IPS-18a (cell line): ENCODE measurements around the gene QSOX2.

Experiments used
- H3K27ac ChIP-seq: one replicate; pipeline ENCODE4 v1.5.1; 2013; ENCODE audit warnings: low read length
- H3K27me3 ChIP-seq: one replicate; pipeline ENCODE4 v1.6.1; 2013; ENCODE audit warnings: mild to moderate bottlenecking, low read length; ENCODE audit not compliant: control insufficient read depth, insufficient read depth
- H3K36me3 ChIP-seq: one replicate; pipeline ENCODE4 v1.6.1; 2013; ENCODE audit warnings: low read depth, low read length; ENCODE audit not compliant: control insufficient read depth
- H3K4me1 ChIP-seq: one replicate; pipeline ENCODE4 v1.6.1; 2013; ENCODE audit warnings: low read depth, low read length; ENCODE audit not compliant: control insufficient read depth
- H3K4me3 ChIP-seq: one replicate; pipeline ENCODE4 v1.5.1; 2013; ENCODE audit warnings: low read length
- H3K9ac ChIP-seq: one replicate; pipeline ENCODE4 v1.6.1; 2013; ENCODE audit warnings: mild to moderate bottlenecking, low read length, moderate library complexity
- H3K9me3 ChIP-seq: one replicate; pipeline ENCODE4 v1.6.1; 2013; ENCODE audit warnings: low read depth, low read length; ENCODE audit not compliant: control insufficient read depth

QSOX2 gene

GRCh38 chr9:136253246-136254130, 7.9 kb upstream of the QSOX2 start:
- H3K27me3 ChIP-seq = no peaks in the 10 kb centered on the region

GRCh38 chr9:136252846-136253245, 7.2 kb upstream of the QSOX2 start:
- Histone ChIP-seq H3K27me3 (no peaks in the 10 kb centered on the region), H3K4me3 (no peak overlapping the region), H3K4me1 (peaks cover 3% of the 10 kb centered on the region), H3K36me3 (no peaks in the 10 kb centered on the region), H3K9me3 (no peaks in the 10 kb centered on the region), H3K9ac (no peak overlapping the region), H3K27ac (no peak overlapping the region)

More at GRCh38 chr9:136253246-136254130, 7.9 kb upstream of the QSOX2 start:
- H3K27ac ChIP-seq = no peak overlapping the region
- H3K9ac ChIP-seq = no peak overlapping the region
- no peaks in the 10 kb centered on the region for H3K9me3 ChIP-seq
- no peaks in the 10 kb centered on the region for H3K4me1 ChIP-seq
- no peak overlapping the region for H3K4me3 ChIP-seq
- no peaks in the 10 kb centered on the region for H3K36me3 ChIP-seq

- no peak overlapping the region for H3K4me3 ChIP-seq
- no peaks in the 10 kb centered on the region for H3K27me3 ChIP-seq
- no peak overlapping the region for H3K9ac ChIP-seq
- no peak overlapping the region for H3K27ac ChIP-seq
- no peaks in the 10 kb centered on the region for H3K9me3 ChIP-seq
- H3K4me1 ChIP-seq = peaks cover 5% of the 10 kb centered on the region
- H3K36me3 ChIP-seq = no peaks in the 10 kb centered on the region
These were observed 6.7 kb upstream of the QSOX2 start for GRCh38 chr9:136252281-136252680.

GRCh38 chr9:136251264-136252115, 5.9 kb upstream of the QSOX2 start:
- no peak overlapping the region for H3K9ac ChIP-seq
- H3K36me3 ChIP-seq = no peaks in the 10 kb centered on the region
- H3K4me1 ChIP-seq = peaks cover 5% of the 10 kb centered on the region
- no peak overlapping the region for H3K27ac ChIP-seq
- H3K9me3 ChIP-seq = no peaks in the 10 kb centered on the region
- H3K4me3 ChIP-seq = no peak overlapping the region
- H3K27me3 ChIP-seq = no peaks in the 10 kb centered on the region

GRCh38 chr9:136250676-136251075, 5.1 kb upstream of the QSOX2 start:
- no peak overlapping the region for H3K9ac ChIP-seq
- H3K4me3 ChIP-seq = no peak overlapping the region
- H3K36me3 ChIP-seq = no peaks in the 10 kb centered on the region
- no peak overlapping the region for H3K27ac ChIP-seq
- no peaks in the 10 kb centered on the region for H3K9me3 ChIP-seq
- no peaks in the 10 kb centered on the region for H3K27me3 ChIP-seq
- peaks cover 8% of the 10 kb centered on the region for H3K4me1 ChIP-seq

- Histone ChIP-seq H3K4me3 (no peak overlapping the region), H3K9ac (no peak overlapping the region), H3K27ac (no peak overlapping the region), H3K9me3 (no peaks in the 10 kb centered on the region), H3K36me3 (no peaks in the 10 kb centered on the region), H3K4me1 (peaks cover 8% of the 10 kb centered on the region), H3K27me3 (no peaks in the 10 kb centered on the region)
These were observed 4.4 kb upstream of the QSOX2 start for GRCh38 chr9:136249877-136250559.

- no peaks in the 10 kb centered on the region for H3K27me3 ChIP-seq
- H3K9me3 ChIP-seq = no peaks in the 10 kb centered on the region
- no peak overlapping the region for H3K9ac ChIP-seq
- H3K36me3 ChIP-seq = no peaks in the 10 kb centered on the region
- H3K4me3 ChIP-seq = no peak overlapping the region
- peaks cover 16% of the 10 kb centered on the region for H3K4me1 ChIP-seq
- no peak overlapping the region for H3K27ac ChIP-seq
These were observed 3.6 kb upstream of the QSOX2 start for GRCh38 chr9:136248951-136249876.

GRCh38 chr9:136247947-136248637, 2.5 kb upstream of the QSOX2 start:
- no peaks in the 10 kb centered on the region for H3K9me3 ChIP-seq
- no peaks in the 10 kb centered on the region for H3K36me3 ChIP-seq
- H3K9ac ChIP-seq = no peak overlapping the region
- H3K4me1 ChIP-seq = peaks cover 27% of the 10 kb centered on the region
- H3K4me3 ChIP-seq = no peak overlapping the region
- no peak overlapping the region for H3K27ac ChIP-seq
- no peaks in the 10 kb centered on the region for H3K27me3 ChIP-seq

- Histone ChIP-seq H3K36me3 (no peaks in the 10 kb centered on the region), H3K9ac (no peak overlapping the region), H3K27me3 (no peaks in the 10 kb centered on the region), H3K4me1 (peaks cover 29% of the 10 kb centered on the region), H3K27ac (no peak overlapping the region), H3K9me3 (no peaks in the 10 kb centered on the region), H3K4me3 (no peak overlapping the region)
These were observed 1.9 kb upstream of the QSOX2 start for GRCh38 chr9:136247551-136247916.

GRCh38 chr9:136246849-136247550, 1.4 kb upstream of the QSOX2 start:
- Histone ChIP-seq H3K9ac (no peak overlapping the region), H3K9me3 (no peaks in the 10 kb centered on the region), H3K36me3 (no peaks in the 10 kb centered on the region), H3K27ac (no peak overlapping the region), H3K4me1 (peaks cover 29% of the 10 kb centered on the region), H3K27me3 (no peaks in the 10 kb centered on the region), H3K4me3 (no peak overlapping the region)
